IPS-18a (cell line): Measurements from ENCODE around the gene FRS2.
A peak's percentile ranks its signal among the peaks of the same experiment; 100 is the strongest.
"Not testable (repeated sequence)": the region's sequence is repeated elsewhere in the genome, so short reads cannot be mapped to it uniquely, and the experiment has no call there.

ENCODE experiments used
- H3K27ac ChIP-seq: one replicate; pipeline ENCODE4 v1.5.1; 2013; ENCODE audit warnings: low read length
- H3K27me3 ChIP-seq: one replicate; pipeline ENCODE4 v1.6.1; 2013; ENCODE audit warnings: mild to moderate bottlenecking, low read length; ENCODE audit not compliant: control insufficient read depth, insufficient read depth
- H3K36me3 ChIP-seq: one replicate; pipeline ENCODE4 v1.6.1; 2013; ENCODE audit warnings: low read depth, low read length; ENCODE audit not compliant: control insufficient read depth
- H3K4me1 ChIP-seq: one replicate; pipeline ENCODE4 v1.6.1; 2013; ENCODE audit warnings: low read depth, low read length; ENCODE audit not compliant: control insufficient read depth
- H3K4me3 ChIP-seq: one replicate; pipeline ENCODE4 v1.5.1; 2013; ENCODE audit warnings: low read length
- H3K9ac ChIP-seq: one replicate; pipeline ENCODE4 v1.6.1; 2013; ENCODE audit warnings: mild to moderate bottlenecking, low read length, moderate library complexity
- H3K9me3 ChIP-seq: one replicate; pipeline ENCODE4 v1.6.1; 2013; ENCODE audit warnings: low read depth, low read length; ENCODE audit not compliant: control insufficient read depth

FRS2 gene

DNA sequence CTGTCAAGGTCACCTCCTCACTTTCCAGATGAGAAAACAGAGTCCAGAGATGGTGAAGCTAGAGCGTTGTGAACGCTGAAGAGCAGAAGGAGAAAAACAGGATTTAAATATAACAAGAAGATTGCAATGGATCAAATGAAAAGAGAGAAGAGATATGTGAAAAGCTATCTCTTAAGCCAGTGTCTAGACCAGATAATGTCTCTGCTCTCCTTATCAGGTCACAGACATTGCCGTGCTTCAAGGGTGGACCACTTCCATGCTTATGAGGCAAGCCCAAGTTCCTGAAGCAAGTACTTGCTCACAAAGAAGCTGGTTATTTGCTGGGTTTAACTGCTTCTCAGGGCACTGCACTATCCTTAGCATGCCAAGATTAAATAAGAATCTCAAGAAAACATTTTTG is 31.6 kb upstream of the FRS2 start:
- H3K27me3 ChIP-seq: no peaks in the 10 kb centered on the region
- no peaks in the 10 kb centered on the region for H3K4me1 ChIP-seq
- H3K4me3 ChIP-seq: no peak overlapping the region
- no peaks in the 10 kb centered on the region for H3K9me3 ChIP-seq
- H3K36me3 ChIP-seq: no peaks in the 10 kb centered on the region
- H3K9ac ChIP-seq: no peak overlapping the region
- no peak overlapping the region for H3K27ac ChIP-seq

GRCh38 chr12:69440016-69440415 is 30.2 kb upstream of the FRS2 start:
- Histone ChIP-seq H3K4me1 (no peaks in the 10 kb centered on the region), H3K36me3 (no peaks in the 10 kb centered on the region), H3K27me3 (no peaks in the 10 kb centered on the region), H3K4me3 (no peak overlapping the region), H3K9me3 (no peaks in the 10 kb centered on the region), H3K27ac (no peak overlapping the region), H3K9ac (no peak overlapping the region)

DNA sequence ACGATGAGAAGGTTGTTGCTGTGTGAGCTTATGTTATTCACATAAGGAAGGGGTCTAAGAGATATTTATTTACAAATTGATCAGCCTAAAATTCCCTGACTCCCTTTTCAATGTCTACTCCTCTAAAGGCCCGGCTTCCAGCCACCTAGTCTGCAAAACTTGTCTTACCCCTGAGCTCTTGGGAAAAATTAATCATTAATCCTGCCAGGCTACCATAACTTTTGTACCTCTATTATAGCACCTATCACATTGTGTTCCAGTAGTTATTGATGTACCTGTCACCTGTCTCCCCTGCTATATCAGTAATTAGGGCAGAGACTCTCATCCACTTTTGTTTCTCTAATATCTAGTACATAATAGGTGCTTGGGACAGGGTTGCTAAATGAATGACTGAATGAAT is 29.3 kb upstream of the FRS2 start:
- H3K27ac ChIP-seq: no peak overlapping the region
- H3K4me1 ChIP-seq: no peaks in the 10 kb centered on the region
- H3K4me3 ChIP-seq: no peak overlapping the region
- no peaks in the 10 kb centered on the region for H3K27me3 ChIP-seq
- no peaks in the 10 kb centered on the region for H3K36me3 ChIP-seq
- no peak overlapping the region for H3K9ac ChIP-seq
- H3K9me3 ChIP-seq: no peaks in the 10 kb centered on the region

DNA sequence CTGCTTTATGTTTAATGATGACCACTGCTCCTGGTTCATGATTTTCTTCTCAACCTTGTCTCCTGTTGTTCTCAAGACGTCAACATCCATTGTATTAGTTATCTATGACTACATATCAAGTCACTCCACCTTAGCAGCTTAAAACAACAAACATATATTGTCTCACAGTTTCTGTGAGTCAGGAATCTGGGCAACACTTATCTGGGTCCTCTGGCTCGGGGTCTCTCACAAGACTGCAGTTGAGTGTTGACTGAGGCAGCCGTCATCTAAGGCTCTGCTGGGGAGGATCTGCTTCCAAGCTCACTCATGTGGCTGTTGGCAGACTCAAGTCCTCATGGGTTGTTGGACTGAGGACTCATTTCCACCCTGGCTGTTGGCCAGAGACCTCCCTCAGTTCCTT is 27.3 kb upstream of the FRS2 start:
- Histone ChIP-seq H3K36me3 (no peaks in the 10 kb centered on the region), H3K4me3 (no peak overlapping the region), H3K4me1 (no peaks in the 10 kb centered on the region), H3K27ac (no peak overlapping the region), H3K9ac (no peak overlapping the region), H3K27me3 (no peaks in the 10 kb centered on the region), H3K9me3 (no peaks in the 10 kb centered on the region)

- Histone ChIP-seq H3K36me3 (no peaks in the 10 kb centered on the region), H3K27ac (no peak overlapping the region), H3K4me1 (no peaks in the 10 kb centered on the region), H3K9ac (no peak overlapping the region), H3K27me3 (no peaks in the 10 kb centered on the region), H3K4me3 (no peak overlapping the region), H3K9me3 (no peaks in the 10 kb centered on the region)
Observed at GRCh38 chr12:69443916-69444315, 26.3 kb upstream of the FRS2 start.

GRCh38 chr12:69447892-69448291 is 22.3 kb upstream of the FRS2 start:
- H3K27ac ChIP-seq: no peak overlapping the region
- no peaks in the 10 kb centered on the region for H3K4me1 ChIP-seq
- H3K36me3 ChIP-seq: no peaks in the 10 kb centered on the region
- H3K9ac ChIP-seq: no peak overlapping the region
- no peaks in the 10 kb centered on the region for H3K9me3 ChIP-seq
- no peaks in the 10 kb centered on the region for H3K27me3 ChIP-seq
- H3K4me3 ChIP-seq: no peak overlapping the region

DNA sequence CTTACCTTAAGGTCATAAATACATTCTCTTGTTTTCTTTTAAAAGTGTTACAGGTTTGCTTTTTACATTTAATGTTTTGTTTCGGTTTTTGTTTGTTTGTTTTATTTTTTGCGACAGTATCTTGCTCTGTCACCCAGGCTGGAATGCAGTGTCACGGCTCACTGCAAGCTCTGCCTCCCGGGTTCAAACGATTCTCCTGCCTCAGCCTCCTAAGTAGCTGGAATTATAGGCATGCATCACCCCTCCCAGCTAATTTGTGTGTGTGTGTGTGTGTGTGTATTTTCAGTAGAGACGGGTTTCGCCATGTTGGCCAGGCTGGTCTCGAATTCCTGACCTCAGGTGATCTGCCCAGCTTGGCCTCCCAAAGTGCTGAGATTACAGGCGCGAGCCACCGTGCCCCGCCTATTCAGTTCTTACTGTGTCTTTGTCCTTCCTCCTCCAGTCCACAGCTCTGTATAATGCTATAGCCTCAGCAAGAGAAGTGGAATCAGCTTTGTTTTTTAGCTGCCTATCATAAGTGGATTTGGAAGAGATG is 17.5 kb upstream of the FRS2 start:
- H3K36me3 ChIP-seq: not testable (repeated sequence)

DNA sequence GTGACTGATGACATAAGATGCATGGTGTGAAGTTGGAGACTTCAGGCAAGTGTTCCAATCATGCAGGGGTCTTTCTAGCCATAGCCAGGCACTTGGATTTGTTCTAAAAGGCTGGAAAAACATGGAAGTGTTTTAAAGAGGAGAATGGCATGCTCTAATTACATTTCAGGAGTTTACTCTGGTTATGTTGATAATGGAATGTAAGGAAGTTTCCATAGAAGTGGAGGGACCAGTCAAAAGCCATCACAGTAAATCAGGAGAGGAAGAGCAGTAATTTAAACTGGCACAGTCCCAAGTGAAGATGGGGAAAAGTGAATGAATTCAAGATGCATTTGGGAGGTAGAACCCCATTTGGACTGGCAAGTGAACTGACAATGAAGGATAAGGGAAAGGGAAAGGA is 13.9 kb upstream of the FRS2 start:
- Histone ChIP-seq H3K4me1 (no peaks in the 10 kb centered on the region), H3K27me3 (no peaks in the 10 kb centered on the region), H3K9ac (no peak overlapping the region), H3K36me3 (no peaks in the 10 kb centered on the region), H3K27ac (no peak overlapping the region), H3K4me3 (no peak overlapping the region), H3K9me3 (no peaks in the 10 kb centered on the region)

More for the DNA sequence above, 17.5 kb upstream of the FRS2 start:
- not testable (repeated sequence) for H3K4me3 ChIP-seq, H3K27ac ChIP-seq, H3K4me1 ChIP-seq, H3K9ac ChIP-seq, H3K9me3 ChIP-seq, H3K27me3 ChIP-seq

- no peaks in the 10 kb centered on the region for H3K9me3 ChIP-seq
- H3K9ac ChIP-seq: no peak overlapping the region
- H3K4me1 ChIP-seq: no peaks in the 10 kb centered on the region
- no peak overlapping the region for H3K4me3 ChIP-seq
- H3K27me3 ChIP-seq: no peaks in the 10 kb centered on the region
- H3K27ac ChIP-seq: no peak overlapping the region
- no peaks in the 10 kb centered on the region for H3K36me3 ChIP-seq
Observed at GRCh38 chr12:69457433-69457832, 12.8 kb upstream of the FRS2 start.

- Histone ChIP-seq H3K27ac (no peak overlapping the region), H3K9ac (no peak overlapping the region), H3K9me3 (no peaks in the 10 kb centered on the region), H3K4me3 (no peak overlapping the region), H3K4me1 (no peaks in the 10 kb centered on the region), H3K27me3 (no peaks in the 10 kb centered on the region), H3K36me3 (no peaks in the 10 kb centered on the region)
Observed at GRCh38 chr12:69459477-69459876, 10.7 kb upstream of the FRS2 start.

DNA sequence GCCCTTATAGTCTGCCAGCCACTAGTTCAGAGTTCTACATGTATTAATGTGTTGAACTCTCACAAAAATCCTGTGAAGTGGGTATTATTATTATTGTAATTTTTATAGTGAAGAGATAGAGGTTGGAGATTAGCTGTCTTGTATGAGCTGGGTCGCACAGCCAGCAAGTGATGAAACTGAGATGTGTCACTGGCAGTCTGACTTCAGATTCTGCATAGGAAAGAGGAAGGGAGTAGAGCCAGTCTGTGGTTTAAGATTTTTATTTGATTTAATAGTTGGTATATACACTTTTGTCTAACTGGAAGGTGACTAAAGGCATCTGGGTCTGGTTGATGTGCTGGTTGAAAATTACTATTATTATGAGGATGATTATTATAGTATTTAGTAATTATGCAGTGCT is 5.8 kb upstream of the FRS2 start:
- H3K9ac ChIP-seq: no peak overlapping the region
- H3K27ac ChIP-seq: no peak overlapping the region
- H3K36me3 ChIP-seq: no peaks in the 10 kb centered on the region
- no peaks in the 10 kb centered on the region for H3K9me3 ChIP-seq
- H3K27me3 ChIP-seq: no peaks in the 10 kb centered on the region
- no peak overlapping the region for H3K4me3 ChIP-seq
- H3K4me1 ChIP-seq: peaks cover 26% of the 10 kb centered on the region

GRCh38 chr12:69466867-69467266 is 3.3 kb upstream of the FRS2 start:
- no peak overlapping the region for H3K27ac ChIP-seq
- H3K9me3 ChIP-seq: no peaks in the 10 kb centered on the region
- H3K4me1 ChIP-seq: peaks cover 36% of the 10 kb centered on the region
- H3K27me3 ChIP-seq: no peaks in the 10 kb centered on the region
- peak overlapping the region; percentile 31 for H3K4me3 ChIP-seq
- no peaks in the 10 kb centered on the region for H3K36me3 ChIP-seq
- H3K9ac ChIP-seq: no peak overlapping the region
